ENCODE data around the gene MROH2A. TPM values are rescaled to one million over a fixed set of nuclear protein-coding genes. Genes with fewer than 3 reads are reported as not detected.

Gene MROH2A
- total RNA-seq, 1 experiment from 2014 or later = not detected

- TF ChIP-seq ZNF671 (CRISPR knock-in tag; IDR thresholded peaks at IDR 0.05) (no peak), ERG (CRISPR knock-in tag; IDR thresholded peaks at IDR 0.05) (no peak), NR2C2 (CRISPR knock-in tag; IDR thresholded peaks at IDR 0.05) (no peak), FOXP4 (CRISPR knock-in tag; IDR thresholded peaks at IDR 0.05) (no peak), HMGXB4 (CRISPR knock-in tag; IDR thresholded peaks at IDR 0.05) (no peak), GRHL2 (CRISPR knock-in tag; IDR thresholded peaks at IDR 0.05; ENCODE audit: insufficient replicate concordance, severe bottlenecking) (no peak), PRDM15 (CRISPR knock-in tag; IDR thresholded peaks at IDR 0.05) (no peak), NR3C1 (CRISPR knock-in tag; conservative IDR thresholded peaks at IDR 0.05; ENCODE audit: low read depth) (no peak), CREM (CRISPR knock-in tag; IDR thresholded peaks at IDR 0.05) (no peak)
Observed at GRCh38 chr2:233780771-233781170, 2.6 kb downstream of the MROH2A start (continued).

- ATAC-seq = no peak
- no peak overlapping the region for H3K4me3 Mint-ChIP-seq
- H3K4me1 Mint-ChIP-seq = no peaks in the 10 kb centered on the region
- no peak for DNase-seq (ENCODE audit: low spot score)
- no peaks in the 10 kb centered on the region; the same call in 1 of the 2 replicates for H3K27me3 Mint-ChIP-seq (ENCODE audit: low read depth)
- H3K9me3 Mint-ChIP-seq = peaks cover 12% of the 10 kb centered on the region
- H3K27ac Mint-ChIP-seq = no peak overlapping the region
- H3K36me3 Mint-ChIP-seq = no peaks in the 10 kb centered on the region
- POLR2A ChIA-PET = no interaction called here
- CTCF ChIA-PET = no interaction called here
- TF ChIP-seq ZNF138 (CRISPR knock-in tag; conservative IDR thresholded peaks at IDR 0.05) = no peak
- TF ChIP-seq ZNF281 (CRISPR knock-in tag; IDR thresholded peaks at IDR 0.05) = no peak
- TF ChIP-seq CDX4 (CRISPR knock-in tag; IDR thresholded peaks at IDR 0.05; ENCODE audit: borderline replicate concordance) = no peak
- TF ChIP-seq JUN (CRISPR knock-in tag; IDR thresholded peaks at IDR 0.05) = no peak
- no peak for TF ChIP-seq ZNF423 (CRISPR knock-in tag; IDR thresholded peaks at IDR 0.05)
- no peak for TF ChIP-seq ZNF232 (CRISPR knock-in tag; IDR thresholded peaks at IDR 0.05)
- no peak for TF ChIP-seq FOXJ3 (CRISPR knock-in tag; IDR thresholded peaks at IDR 0.05; ENCODE audit: borderline replicate concordance)
- no peak for TF ChIP-seq KAT7 (CRISPR knock-in tag; IDR thresholded peaks at IDR 0.05; ENCODE audit: borderline replicate concordance)
Observed at GRCh38 chr2:233789554-233789953, 11.4 kb downstream of the MROH2A start.
